ENCODE results near the gene RITA1.
"Not testable (repeated sequence)": the region's sequence is repeated elsewhere in the genome, so short reads cannot be mapped to it uniquely, and the experiment has no call there.

Gene RITA1

GRCh38 chr12:113185180-113186032 lies at the start of gene RITA1, which contains the start of gene DDX54:
RITA1 (plus strand) TSS chr12:113185721; CDS start chr12:113186747, 1,026 bp downstream.
DDX54 (minus strand) TSS chr12:113185478; CDS start chr12:113185451, 27 bp downstream.
- in situ Hi-C loops (cut with MboI; ENCODE audit: low sequenced_read_pairs): no loop called here

- in situ Hi-C loops (cut with MboI; ENCODE audit: low sequenced_read_pairs): no loop called here
Measured at GRCh38 chr12:113136128-113136989, 49.2 kb upstream of the RITA1 start.

GRCh38 chr12:113136990-113137511 lies 48.5 kb upstream of the RITA1 start:
- in situ Hi-C loops (cut with MboI; ENCODE audit: low sequenced_read_pairs): no loop called here

GRCh38 chr12:113137861-113138783 lies 47.4 kb upstream of the RITA1 start:
- in situ Hi-C loops (cut with MboI; ENCODE audit: low sequenced_read_pairs): no loop called here

- in situ Hi-C loops (cut with MboI; ENCODE audit: low sequenced_read_pairs): no loop called here
Measured at GRCh38 chr12:113138826-113139225, 46.7 kb upstream of the RITA1 start.

GRCh38 chr12:113140706-113141105 lies 44.8 kb upstream of the RITA1 start:
- in situ Hi-C loops (cut with MboI; ENCODE audit: low sequenced_read_pairs): no loop called here

- in situ Hi-C loops (cut with MboI; ENCODE audit: low sequenced_read_pairs): not testable (repeated sequence)
Measured at GRCh38 chr12:113141716-113142115, 43.8 kb upstream of the RITA1 start.

GRCh38 chr12:113142173-113142885 lies 43.2 kb upstream of the RITA1 start:
- in situ Hi-C loops (cut with MboI; ENCODE audit: low sequenced_read_pairs): no loop called here

GRCh38 chr12:113142886-113143332 lies 42.6 kb upstream of the RITA1 start:
- in situ Hi-C loops (cut with MboI; ENCODE audit: low sequenced_read_pairs): no loop called here

- in situ Hi-C loops (cut with MboI; ENCODE audit: low sequenced_read_pairs): no loop called here
Measured at GRCh38 chr12:113143959-113144358, 41.6 kb upstream of the RITA1 start.

GRCh38 chr12:113144806-113145205 lies 40.7 kb upstream of the RITA1 start:
- in situ Hi-C loops (cut with MboI; ENCODE audit: low sequenced_read_pairs): no loop called here

GRCh38 chr12:113145720-113146551 lies 39.6 kb upstream of the RITA1 start:
- in situ Hi-C loops (cut with MboI; ENCODE audit: low sequenced_read_pairs): no loop called here

GRCh38 chr12:113146999-113147398 lies 38.5 kb upstream of the RITA1 start:
- in situ Hi-C loops (cut with MboI; ENCODE audit: low sequenced_read_pairs): no loop called here

GRCh38 chr12:113149361-113150150 lies 36.0 kb upstream of the RITA1 start, which contains the start of gene CFAP73:
CFAP73 (plus strand) TSS chr12:113149724; CDS start chr12:113149858, 134 bp downstream.
- in situ Hi-C loops (cut with MboI; ENCODE audit: low sequenced_read_pairs): loop anchor here (5.0 kb wide), 1 partner anchor 102 kb away; no protein-coding TSS in a partner anchor

- in situ Hi-C loops (cut with MboI; ENCODE audit: low sequenced_read_pairs): loop anchor here (5.0 kb wide), 1 partner anchor 104 kb away; no protein-coding TSS in a partner anchor
Measured at GRCh38 chr12:113151655-113152054, 33.9 kb upstream of the RITA1 start.

- in situ Hi-C loops (cut with MboI; ENCODE audit: low sequenced_read_pairs): loop anchor here (5.0 kb wide), 1 partner anchor 105 kb away; no protein-coding TSS in a partner anchor
Measured at GRCh38 chr12:113152196-113152834, 33.2 kb upstream of the RITA1 start.
